Islet precursor cell (in vitro differentiated cells): ENCODE results near the gene EFCAB7.
A peak's percentile ranks its signal among the peaks of the same experiment; 100 is the strongest.

Experiments
- DNase-seq: peaks from one replicate; pipeline ENCODE4 v3.0.0-alpha.2; 2018

Gene EFCAB7, protein sequence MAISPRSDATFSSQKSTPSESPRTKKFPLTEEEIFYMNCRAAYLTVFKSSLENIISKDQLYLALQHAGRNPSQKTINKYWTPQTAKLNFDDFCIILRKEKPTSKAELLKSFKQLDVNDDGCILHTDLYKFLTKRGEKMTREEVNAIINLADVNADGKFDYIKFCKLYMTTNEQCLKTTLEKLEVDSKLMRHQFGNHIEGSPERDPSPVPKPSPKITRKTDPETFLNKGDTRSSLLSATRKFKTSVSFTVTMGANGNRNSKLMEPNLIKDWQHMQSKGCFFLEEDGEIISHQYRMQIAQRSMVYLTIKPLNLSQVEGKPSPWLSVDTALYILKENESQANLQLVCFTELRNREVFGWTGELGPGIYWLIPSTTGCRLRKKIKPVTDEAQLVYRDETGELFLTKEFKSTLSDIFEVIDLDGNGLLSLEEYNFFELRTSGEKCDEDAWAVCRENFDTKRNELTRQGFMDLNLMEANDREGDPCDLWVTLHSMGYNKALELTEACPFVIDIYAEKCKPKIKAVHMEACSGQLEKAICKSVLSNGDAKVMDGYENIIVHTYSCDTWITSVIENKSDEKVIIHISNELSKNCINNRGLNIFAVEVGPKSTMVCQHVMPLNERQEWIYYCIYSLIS

GRCh38 chr1:63522891-63523728 lies at the start of gene EFCAB7, which contains the start of gene ITGB3BP:
EFCAB7 (plus strand) TSS chr1:63523525; CDS start chr1:63525573, 2,048 bp downstream.
ITGB3BP (minus strand) TSS chr1:63523225; CDS start chr1:63523133, 92 bp downstream.
- peak; percentile 98 for DNase-seq

- DNase-seq, result no peak
These were observed 47.6 kb upstream of the EFCAB7 start for GRCh38 chr1:63475761-63476160.

- DNase-seq, result no peak
These were observed 43.3 kb upstream of the EFCAB7 start for GRCh38 chr1:63480057-63480456.

GRCh38 chr1:63486629-63487028 lies 36.7 kb upstream of the EFCAB7 start:
- DNase-seq, result no peak

DNA sequence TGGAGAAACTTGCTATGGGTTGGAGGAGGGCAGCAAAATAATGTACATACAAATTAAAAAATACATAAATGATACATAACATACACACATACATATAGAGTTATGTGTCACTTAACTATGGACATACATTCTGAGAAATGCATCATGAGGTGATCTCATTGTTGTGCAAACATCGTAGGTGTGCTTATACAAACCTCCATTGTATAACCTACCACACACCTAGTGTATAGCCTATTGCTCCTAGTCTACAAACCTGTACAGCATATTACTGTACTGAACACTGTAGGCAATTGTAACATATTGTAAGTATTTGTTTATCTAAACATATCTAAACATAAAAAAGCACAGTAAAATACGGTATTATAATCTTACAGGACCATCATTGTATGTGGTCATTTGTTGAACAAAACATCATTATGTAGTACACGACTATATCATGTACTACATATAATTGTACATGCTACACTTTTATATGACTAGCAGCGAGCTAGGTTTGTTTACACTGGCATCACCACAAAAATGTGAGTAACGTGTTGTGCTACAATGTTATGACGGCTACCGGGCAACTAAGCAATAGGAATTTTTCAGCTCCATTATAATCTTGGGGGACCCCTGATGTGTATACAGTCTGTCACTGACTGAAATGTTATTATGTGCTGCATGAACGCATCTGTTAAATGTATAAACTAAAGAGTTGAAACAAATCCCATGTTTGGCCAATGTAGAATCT lies 35.8 kb upstream of the EFCAB7 start:
- no peak for DNase-seq

DNA sequence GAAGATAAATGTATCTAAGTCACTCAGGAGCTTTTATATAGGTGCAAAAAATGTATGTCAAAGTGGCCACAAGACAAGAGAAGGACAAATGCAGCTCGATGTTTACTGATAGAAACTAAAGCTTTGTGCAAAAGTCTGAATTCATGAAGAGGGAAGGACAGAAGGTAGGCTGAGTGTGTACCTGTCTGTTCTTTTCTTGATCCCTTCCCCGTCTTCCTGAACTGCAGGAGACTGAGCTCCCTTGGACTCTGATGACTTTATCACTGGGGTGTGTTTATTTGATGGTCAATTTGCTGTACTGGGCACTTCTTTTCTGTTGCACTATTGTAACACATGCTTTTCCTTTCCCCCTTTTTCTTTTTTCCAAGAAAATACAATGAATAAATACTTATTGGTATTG lies 25.7 kb upstream of the EFCAB7 start:
- DNase-seq, result no peak

DNA sequence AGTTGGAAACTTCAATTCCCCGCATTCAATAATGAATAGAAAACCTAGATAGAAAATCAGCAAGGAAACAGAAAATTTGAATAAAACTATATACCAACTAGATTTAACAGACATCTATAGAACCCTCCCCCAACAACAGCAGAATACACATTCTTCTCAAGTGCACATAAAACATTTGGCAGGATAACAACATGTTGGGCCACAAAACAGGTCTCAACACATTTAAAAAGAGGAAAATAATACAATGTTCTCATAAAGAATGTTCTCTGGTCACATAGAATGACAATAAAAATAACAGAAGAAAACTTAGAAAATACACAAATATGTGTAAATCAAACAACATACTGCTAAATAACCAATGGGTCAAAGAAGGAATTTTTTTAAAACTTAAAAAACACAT lies 25.2 kb upstream of the EFCAB7 start:
- DNase-seq, result no peak

GRCh38 chr1:63501256-63501655 lies 22.1 kb upstream of the EFCAB7 start:
- DNase-seq, result no peak

GRCh38 chr1:63506782-63507181 lies 16.5 kb upstream of the EFCAB7 start:
- DNase-seq, result no peak

- no peak for DNase-seq
These were observed 13.6 kb upstream of the EFCAB7 start for GRCh38 chr1:63509718-63510117.

DNA sequence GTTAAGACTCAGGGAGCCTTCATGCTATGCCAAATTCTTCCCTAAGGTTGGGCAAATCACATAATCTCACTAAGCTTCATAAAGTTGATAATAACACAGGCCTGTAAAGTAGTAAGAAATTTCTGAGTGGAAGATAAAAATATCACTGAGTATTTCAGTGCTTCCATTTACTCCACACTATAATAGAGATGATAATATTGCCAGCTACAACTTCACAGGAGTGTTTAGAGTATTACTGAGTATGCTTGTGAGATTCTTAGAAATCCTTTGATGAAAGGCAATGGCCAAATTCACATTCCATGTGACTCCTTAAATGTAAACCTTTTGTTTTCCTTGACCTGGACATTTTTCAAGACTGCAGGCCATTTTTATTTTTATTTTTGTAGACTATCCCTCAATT lies 10.7 kb upstream of the EFCAB7 start:
- DNase-seq, result no peak

DNA sequence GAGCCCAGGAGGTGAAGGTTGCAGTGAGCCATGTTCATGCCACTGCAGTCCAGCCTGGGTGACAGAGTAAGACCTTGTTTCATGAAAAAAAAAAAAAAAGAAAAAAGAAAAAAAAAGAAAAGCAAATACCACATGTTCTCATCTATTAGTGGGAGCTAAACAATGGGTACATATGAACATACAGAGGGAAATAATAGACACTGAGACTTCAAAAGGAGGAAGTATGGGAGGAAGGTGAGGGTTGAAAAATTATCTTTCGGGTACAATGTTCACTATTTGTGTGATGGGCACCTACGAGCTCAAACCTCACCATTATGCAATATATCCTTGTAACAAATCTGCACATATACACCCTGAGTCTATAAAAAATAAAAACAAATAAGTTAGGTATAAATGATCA lies 6.7 kb upstream of the EFCAB7 start:
- no peak for DNase-seq

DNA sequence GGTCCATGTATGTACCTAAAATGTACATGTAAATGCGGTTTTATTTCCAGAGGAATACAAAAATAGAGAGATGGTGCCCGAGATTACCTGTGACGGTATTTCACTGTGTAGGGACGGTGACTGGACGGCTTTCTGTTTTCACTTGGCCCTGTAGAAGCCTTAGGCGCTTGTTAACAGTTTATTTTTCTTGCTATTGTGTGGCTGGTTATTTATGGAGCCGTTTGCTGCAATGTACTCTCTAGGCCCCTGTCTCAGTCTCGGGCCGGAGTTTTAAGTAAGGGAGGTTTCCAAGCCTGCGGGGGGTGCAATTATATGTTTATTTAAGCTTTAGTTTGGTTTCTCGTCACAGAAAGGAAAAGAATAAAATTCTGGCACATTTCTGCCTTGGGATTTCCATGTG lies 413 bp downstream of the EFCAB7 start:
- no peak for DNase-seq

GRCh38 chr1:63524201-63524600 lies 876 bp downstream of the EFCAB7 start:
- DNase-seq, result no peak

- no peak for DNase-seq
These were observed 9.4 kb downstream of the EFCAB7 start for GRCh38 chr1:63532727-63533126.

GRCh38 chr1:63533931-63534330 lies 10.6 kb downstream of the EFCAB7 start:
- DNase-seq, result no peak

DNA sequence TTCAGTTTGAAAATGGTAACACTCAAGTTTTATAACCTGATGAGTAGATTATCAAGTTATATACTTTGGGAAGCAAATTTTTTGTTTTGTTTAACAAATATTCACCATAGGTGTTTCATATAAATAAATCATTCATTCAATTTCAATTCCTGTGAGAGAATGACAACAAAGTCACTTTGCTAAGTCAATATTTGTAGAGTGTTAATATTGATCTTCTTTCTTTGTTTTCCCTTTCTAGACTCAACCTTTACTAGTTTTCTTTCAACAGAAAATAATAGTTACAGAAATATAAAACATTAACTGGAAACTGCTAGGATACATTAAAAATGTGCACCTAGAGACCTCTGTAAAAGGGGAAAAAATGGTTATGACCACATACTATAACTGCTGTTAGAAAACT lies 11.1 kb downstream of the EFCAB7 start:
- no peak for DNase-seq

DNA sequence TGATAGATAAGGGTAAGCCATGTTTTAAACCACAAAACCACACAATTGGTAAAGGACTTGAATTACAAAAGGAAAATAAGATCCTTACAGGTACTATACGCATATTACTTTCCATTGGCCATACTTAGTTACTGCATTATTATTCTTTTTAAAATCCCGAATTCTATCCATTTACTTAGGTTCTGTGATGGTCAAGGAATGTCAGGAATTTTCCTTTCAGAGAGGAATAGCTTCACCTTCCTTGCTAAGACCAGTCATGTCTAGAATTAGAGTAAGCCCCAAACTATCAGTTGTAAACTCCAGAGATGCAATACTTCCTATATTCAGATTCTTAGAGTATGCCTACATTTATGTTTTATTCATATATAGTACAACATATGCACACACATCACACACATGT lies 13.7 kb downstream of the EFCAB7 start:
- no peak for DNase-seq

DNA sequence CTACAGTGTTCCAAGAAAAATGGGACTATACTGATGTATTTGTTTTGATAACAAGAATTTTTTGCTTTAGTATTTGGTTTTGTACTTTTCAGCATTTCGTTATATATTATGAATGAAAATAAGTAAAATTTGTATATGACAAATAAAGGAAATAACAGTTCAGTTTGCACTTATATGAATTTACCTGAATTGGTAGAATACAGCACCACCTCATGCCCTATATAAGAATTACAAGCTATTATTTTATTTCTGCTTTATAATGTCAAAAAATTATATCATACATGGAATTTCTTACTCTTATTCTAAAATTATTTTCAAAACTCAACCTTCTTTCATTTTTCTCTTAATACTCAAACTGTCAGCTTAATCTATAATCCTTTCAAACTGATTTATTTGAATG lies 14.6 kb downstream of the EFCAB7 start:
- DNase-seq, result no peak

DNA sequence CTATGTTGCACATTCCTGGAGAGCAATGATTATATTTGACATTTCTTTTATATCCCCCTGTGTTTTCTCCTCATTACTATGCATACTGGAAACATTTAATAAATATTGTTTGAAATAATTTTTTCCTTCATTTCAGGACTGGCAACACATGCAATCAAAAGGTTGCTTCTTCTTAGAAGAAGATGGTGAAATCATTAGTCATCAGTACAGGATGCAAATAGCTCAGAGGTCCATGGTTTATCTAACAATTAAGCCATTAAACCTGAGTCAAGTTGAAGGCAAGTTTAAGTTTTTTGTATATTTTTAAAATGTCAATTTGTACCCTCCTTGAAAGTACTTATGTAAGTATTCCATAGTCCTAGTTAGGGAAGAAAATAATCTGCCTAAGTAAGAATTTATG lies 22.5 kb downstream of the EFCAB7 start:
- DNase-seq, result no peak

- no peak for DNase-seq
These were observed 24.4 kb downstream of the EFCAB7 start for GRCh38 chr1:63547621-63548294.

- DNase-seq, result no peak
These were observed 25.0 kb downstream of the EFCAB7 start for GRCh38 chr1:63548303-63548702.
